Ovary (tissue), 9 donors: ENCODE data around the gene HPSE2. TPM values are rescaled to one million over a fixed set of nuclear protein-coding genes. Genes with fewer than 3 reads are reported as not detected.
"Not testable (repeated sequence)": the region's sequence is repeated elsewhere in the genome, so short reads cannot be mapped to it uniquely, and the experiment has no call there.

ENCODE experiments used
- DNase-seq, 5 donors: peaks; one replicate each; pipeline ENCODE4 v3.0.0-alpha.2; 2019 to 2020
- H3K27ac ChIP-seq, 2 donors: fragments of 200-600 bp; one replicate each; pipeline versions ENCODE4 v1.5.1 to v1.8.0; 2019 to 2022
- H3K27me3 ChIP-seq: fragments of 200-600 bp; one replicate; pipeline ENCODE4 v1.8.0; 2022
- H3K36me3 ChIP-seq: fragments of 200-600 bp; sonication (generic); one replicate; pipeline ENCODE4 v1.5.1; 2019
- H3K4me1 ChIP-seq: one replicate; pipeline ENCODE4 v1.8.1; 2013; ENCODE audit warnings: mild to moderate bottlenecking, moderate library complexity; ENCODE audit not compliant: insufficient read depth
- H3K4me3 ChIP-seq: fragments of 200-600 bp; sonication (generic); one replicate; pipeline ENCODE4 v1.5.1; 2017
- H3K9me3 ChIP-seq, 2 donors: fragments of 200-600 bp in 1 of 2; sonication (generic) in 1 of 2; one replicate each; pipeline versions ENCODE4 v1.5.1 to v1.8.1; 2013 to 2019; ENCODE audit warnings: mild to moderate bottlenecking in 1 of 2, moderate library complexity in 1 of 2
- EP300 ChIP-seq: sonication (generic); formaldehyde crosslinking; IDR thresholded peaks from one replicate; pipeline ENCODE4 v1.6.1; 2017; ENCODE audit warnings: antibody characterized with exemption
- POLR2A ChIP-seq: fragments of 450-650 bp; IDR thresholded peaks from one replicate; pipeline ENCODE4 v1.6.1; 2017; ENCODE audit warnings: antibody characterized with exemption, mild to moderate bottlenecking, moderate library complexity
- WGBS, 3 donors: extraction: QIAGEN DNeasy Blood & Tissue Kit in 1 of 3; methylation state at CpG; one replicate each; pipeline versions ENCODE4 v1.1.5 to v1.1.7; 2013 to 2017; 5-methylcytosine and 5-hydroxymethylcytosine counted together
- intact Hi-C, 4 donors: fragments of 100-400 bp; cut with DNase I; formaldehyde crosslinking; loops; one replicate each; pipeline versions ENCODE4 v1.11.0 to v1.15.1; 2022 to 2023
- polyA plus RNA-seq, 2 donors: library from polyadenylated mRNA; stranded (reverse); fragments of 200-250 nt in 1 of 2; fragments of 350-450 nt in 1 of 2; fragmentation: Illumina TruSeq in 1 of 2; extraction: RNeasy Lipid Tissue Mini Kit (QIAGEN cat#74804) in 1 of 2; gene quantifications; one replicate each; pipeline ENCODE4 v1.2.3, GENCODE V29; 2013 to 2014
- total RNA-seq, 7 donors: library from RNA; depleted of rRNA in 2 of 7; stranded (reverse); fragments of >200 nt in 2 of 7; fragmentation: NEBNext Ultra II Directional in 3 of 7; extraction: Animal tissue kit (Norgen Biotek cat#: 25700) in 3 of 7; gene quantifications; one replicate each; pipeline versions ENCODE4 v1.1.0 to v1.2.4, GENCODE V29; 2016 to 2023
- TF ChIP-seq, protein P1 (sequence below), 3 donors: fragments of 450-650 bp in 2 of 3; fragments of 200-600 bp in 1 of 3; IDR thresholded peaks; one replicate each; pipeline versions ENCODE4 v1.5.1 to v1.8.0; 2016 to 2022; ENCODE audit warnings: antibody characterized with exemption in 3 of 3, mild to moderate bottlenecking in 1 of 3
- donor health status: DM: no; HTN: no; CAD: no; lungs with moderate emphysema.
- donor health status: DM: no; HTN: no; CAD: no.
- donor health status: Bipolar disorder and iron deficiency.
- donor health status: DM: yes; HTN: yes; CAD: no.
- donor health status: DM: no; HTN: no; CAD: no.
- donor health status: DM: yes; HTN: yes; CAD: no.

The HPSE2 gene
- total and polyA plus RNA-seq, 9 donors = 0.07 to 1.2 (median 0.12) TPM; not detected in 4

DNA sequence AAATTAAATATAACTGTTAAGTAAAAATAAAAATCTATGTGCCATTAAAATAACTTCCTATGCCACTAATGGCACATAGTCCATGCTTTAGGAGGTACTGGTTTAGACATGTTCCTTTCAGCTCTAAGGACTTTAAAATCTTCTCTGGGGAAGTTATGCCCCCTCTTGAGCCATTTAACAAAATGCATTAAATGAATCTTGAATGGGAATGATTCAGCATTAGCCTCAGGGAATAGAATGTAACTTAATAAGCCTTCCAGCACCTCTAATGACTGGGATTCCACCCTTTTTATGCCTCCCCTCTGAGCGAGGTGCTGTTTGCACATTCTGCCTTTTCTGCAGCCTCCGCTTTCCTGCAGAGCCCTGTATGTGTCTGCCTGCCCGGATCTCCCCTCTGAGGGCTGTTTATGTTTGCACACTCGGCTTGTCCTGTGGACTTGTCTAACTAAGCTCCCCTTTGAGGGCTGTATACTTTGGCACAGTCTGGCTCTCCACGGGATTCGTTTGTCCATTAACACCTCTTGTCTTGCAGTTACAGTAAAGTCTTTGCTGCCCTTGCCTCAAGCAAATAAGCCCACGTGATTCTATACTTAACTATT, 680.5 kb downstream of the HPSE2 start:
- no peak overlapping the region for H3K27ac ChIP-seq
- TF ChIP-seq, protein P1, sequence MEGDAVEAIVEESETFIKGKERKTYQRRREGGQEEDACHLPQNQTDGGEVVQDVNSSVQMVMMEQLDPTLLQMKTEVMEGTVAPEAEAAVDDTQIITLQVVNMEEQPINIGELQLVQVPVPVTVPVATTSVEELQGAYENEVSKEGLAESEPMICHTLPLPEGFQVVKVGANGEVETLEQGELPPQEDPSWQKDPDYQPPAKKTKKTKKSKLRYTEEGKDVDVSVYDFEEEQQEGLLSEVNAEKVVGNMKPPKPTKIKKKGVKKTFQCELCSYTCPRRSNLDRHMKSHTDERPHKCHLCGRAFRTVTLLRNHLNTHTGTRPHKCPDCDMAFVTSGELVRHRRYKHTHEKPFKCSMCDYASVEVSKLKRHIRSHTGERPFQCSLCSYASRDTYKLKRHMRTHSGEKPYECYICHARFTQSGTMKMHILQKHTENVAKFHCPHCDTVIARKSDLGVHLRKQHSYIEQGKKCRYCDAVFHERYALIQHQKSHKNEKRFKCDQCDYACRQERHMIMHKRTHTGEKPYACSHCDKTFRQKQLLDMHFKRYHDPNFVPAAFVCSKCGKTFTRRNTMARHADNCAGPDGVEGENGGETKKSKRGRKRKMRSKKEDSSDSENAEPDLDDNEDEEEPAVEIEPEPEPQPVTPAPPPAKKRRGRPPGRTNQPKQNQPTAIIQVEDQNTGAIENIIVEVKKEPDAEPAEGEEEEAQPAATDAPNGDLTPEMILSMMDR (IDR thresholded peaks at IDR 0.05) = no peak
- TF ChIP-seq EP300 (no peak), POLR2A (no peak)
- H3K36me3 ChIP-seq = no peaks in the 10 kb centered on the region
- H3K4me3 ChIP-seq = no peak overlapping the region
- intact Hi-C loops = no loop called here
- no peaks in the 10 kb centered on the region for H3K4me1 ChIP-seq
- no peaks in the 10 kb centered on the region for H3K9me3 ChIP-seq
- DNase-seq = no peak
- no peaks in the 10 kb centered on the region for H3K27me3 ChIP-seq
- WGBS, 3 donors = 44 to 54% (median 51%) methylated on average over 7 of the region's 7 CpGs

DNA sequence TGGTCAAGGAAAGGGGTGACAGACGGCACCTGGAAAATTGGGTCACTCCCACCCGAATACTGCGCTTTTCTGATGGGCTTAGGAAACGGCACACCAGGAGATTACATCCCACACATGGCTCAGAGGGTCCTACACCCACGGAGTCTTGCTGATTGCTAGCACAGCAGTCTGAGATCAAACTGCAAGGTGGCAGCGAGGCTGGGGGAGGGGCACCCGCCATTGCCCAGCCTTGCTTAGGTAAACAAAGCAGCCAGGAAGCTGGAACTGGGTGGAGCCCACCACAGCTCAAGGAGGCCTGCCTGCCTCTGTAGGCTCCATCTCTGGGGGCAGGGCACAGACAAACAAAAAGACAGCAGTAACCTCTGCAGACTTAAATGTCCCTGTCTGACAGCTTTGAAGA, 694.1 kb downstream of the HPSE2 start:
- H3K27me3 ChIP-seq, H3K36me3 ChIP-seq, intact Hi-C loops, DNase-seq, H3K4me1 ChIP-seq, H3K4me3 ChIP-seq, H3K27ac ChIP-seq, H3K9me3 ChIP-seq: not testable (repeated sequence)
- WGBS, 3 donors = 52 to 64% (median 61%) methylated on average over 7 of the region's 7 CpGs

DNA sequence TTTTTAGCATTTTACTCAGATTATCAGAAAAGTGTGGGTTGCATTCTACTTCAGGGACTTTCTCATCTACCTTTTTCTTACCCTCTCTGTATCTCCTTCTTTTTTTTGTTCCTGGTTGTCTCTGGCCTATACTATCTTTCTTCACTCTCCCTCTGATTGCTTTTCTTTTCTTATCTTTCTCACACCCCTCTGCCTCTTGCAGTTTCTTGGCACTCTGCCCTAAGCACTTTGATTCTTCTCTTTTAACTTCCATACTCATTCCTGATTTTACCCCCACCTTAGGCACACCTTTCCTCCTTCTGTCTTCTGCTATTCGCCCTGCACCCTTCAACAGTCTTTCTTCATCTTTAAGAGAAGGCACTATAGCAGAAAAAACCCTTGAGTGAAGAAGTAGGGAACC, 696.1 kb downstream of the HPSE2 start:
- Histone ChIP-seq H3K36me3 (no peaks in the 10 kb centered on the region), H3K9me3 (no peaks in the 10 kb centered on the region), H3K4me3 (no peak overlapping the region), H3K27me3 (no peaks in the 10 kb centered on the region), H3K4me1 (no peaks in the 10 kb centered on the region), H3K27ac (no peak overlapping the region)
- 88 to 100% (median 93%) methylated on average over 1 of the region's 1 CpG for WGBS, 3 donors
- intact Hi-C loops = no loop called here
- TF ChIP-seq POLR2A (no peak), EP300 (no peak)
- TF ChIP-seq, protein P1 (IDR thresholded peaks at IDR 0.05) = no peak
- DNase-seq = no peak

DNA sequence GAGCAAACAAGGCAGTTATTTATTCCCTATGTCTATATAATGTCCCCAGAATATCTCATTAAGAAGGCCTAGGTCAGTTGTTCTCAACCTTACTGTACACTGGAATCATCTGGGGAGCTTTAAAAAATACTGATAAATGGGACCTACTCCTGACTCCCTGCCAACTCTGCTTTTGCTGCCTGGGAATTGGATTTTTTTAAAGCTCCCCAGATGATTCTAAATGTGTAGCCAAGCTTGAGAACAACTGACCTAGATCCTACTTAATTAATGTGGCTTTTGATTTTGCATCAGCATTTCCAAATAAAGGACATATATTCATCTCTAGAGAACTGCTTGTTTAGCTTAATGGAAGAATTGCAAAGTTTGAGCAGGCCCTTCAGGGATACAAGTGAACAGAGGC, 697.2 kb downstream of the HPSE2 start:
- intact Hi-C loops = no loop called here
- no peaks in the 10 kb centered on the region for H3K9me3 ChIP-seq
- H3K27me3 ChIP-seq = no peaks in the 10 kb centered on the region

DNA sequence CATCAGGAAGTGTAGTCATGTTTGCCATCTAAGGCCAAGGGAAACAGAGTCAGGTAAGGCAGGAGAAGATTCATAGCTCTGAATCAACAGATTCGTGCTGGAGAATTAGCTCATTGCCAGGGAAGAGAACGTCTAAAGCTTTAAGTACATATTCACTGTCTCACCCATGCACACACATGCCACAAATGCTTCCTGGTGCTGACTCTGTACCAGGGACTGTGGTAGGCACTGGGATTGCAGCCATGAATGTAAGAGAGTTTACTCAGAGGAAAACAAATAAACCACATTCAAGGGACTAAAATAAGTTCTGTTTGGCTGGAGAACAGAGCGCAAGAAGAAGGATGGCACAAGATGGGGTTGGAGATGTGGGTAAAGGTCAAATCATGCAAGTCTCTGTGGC, 699.1 kb downstream of the HPSE2 start:
- no peak for TF ChIP-seq EP300
- TF ChIP-seq, protein P1 (IDR thresholded peaks at IDR 0.05) = no peak
- TF ChIP-seq POLR2A = no peak
- Histone ChIP-seq H3K4me3 (no peak overlapping the region), H3K27me3 (no peaks in the 10 kb centered on the region), H3K9me3 (no peaks in the 10 kb centered on the region), H3K27ac (no peak overlapping the region), H3K4me1 (no peaks in the 10 kb centered on the region), H3K36me3 (no peaks in the 10 kb centered on the region)
- intact Hi-C loops = no loop called here
- 68 to 82% (median 77%) methylated on average over 3 of the region's 3 CpGs for WGBS, 3 donors
- DNase-seq = no peak

More for the DNA sequence above, 697.2 kb downstream of the HPSE2 start:
- Histone ChIP-seq H3K27ac (no peak overlapping the region), H3K4me1 (no peaks in the 10 kb centered on the region), H3K36me3 (no peaks in the 10 kb centered on the region), H3K4me3 (no peak overlapping the region)
- TF ChIP-seq EP300 (no peak), POLR2A (no peak)
- TF ChIP-seq, protein P1 (IDR thresholded peaks at IDR 0.05) = no peak
- no peak for DNase-seq
